GM04503 (cell line): ENCODE measurements around the gene FURIN.
"Not testable (repeated sequence)": the region's sequence is repeated elsewhere in the genome, so short reads cannot be mapped to it uniquely, and the experiment has no call there.

Experiments used
- DNase-seq: peaks from one replicate; pipeline ENCODE4 v3.0.0-alpha.2; 2012; ENCODE audit warnings: low read depth

FURIN gene

DNA sequence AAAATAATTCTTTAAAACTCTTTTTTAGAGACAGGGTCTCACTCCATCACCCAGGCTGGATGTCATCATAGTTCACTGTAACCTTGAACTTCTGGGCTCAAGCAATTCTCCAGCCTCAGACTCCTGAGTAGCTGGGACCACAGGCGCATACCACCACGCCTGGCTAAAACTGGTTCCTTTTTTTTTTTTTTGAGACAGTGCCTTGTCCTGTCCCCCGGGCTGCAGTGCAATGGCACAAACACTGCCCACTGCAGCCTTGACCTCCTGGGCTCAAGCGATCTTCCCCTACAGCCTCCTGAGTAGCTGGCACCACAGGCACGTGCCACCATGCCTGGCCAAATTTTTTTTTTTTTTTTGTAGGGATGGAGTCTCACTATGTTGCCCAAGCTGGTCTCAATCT lies 23.7 kb upstream of the FURIN start:
- no peak for DNase-seq

DNA sequence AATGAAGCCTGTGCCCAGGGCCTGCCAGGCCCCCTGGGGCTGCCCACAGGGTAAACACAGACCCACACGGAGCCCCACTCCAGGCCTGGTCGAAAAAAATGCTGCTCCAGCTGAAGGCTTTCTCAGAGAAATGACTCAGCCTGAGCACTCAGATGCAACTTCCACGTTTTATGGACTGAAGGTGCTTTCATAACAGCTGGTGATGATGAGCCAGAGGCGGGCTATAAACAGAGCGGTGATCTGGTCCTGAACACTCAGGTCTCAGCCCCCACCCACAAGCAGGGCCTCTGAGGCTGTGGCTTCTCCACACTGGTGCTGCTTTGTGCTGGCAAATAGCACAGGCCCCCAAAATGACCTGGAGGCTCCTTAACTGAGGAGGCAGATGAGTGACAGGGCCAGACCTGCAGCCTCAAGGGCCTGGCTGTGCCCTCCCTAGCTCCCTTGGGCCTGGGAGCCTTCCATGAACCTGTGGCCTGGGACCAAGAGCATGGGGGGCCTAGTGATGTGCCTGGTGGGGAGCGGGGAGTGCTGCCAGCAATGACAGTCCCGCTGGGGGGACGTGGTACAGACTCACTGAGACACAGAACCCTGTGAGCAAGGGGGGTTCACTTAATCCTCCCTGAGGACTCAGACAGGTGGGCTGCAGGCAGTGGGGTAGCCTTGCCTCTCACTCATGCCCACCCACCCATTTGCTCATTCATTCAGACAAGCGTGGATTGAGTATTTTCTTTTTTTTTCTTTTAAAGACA lies 23.0 kb upstream of the FURIN start:
- peak; percentile 72 for DNase-seq

DNA sequence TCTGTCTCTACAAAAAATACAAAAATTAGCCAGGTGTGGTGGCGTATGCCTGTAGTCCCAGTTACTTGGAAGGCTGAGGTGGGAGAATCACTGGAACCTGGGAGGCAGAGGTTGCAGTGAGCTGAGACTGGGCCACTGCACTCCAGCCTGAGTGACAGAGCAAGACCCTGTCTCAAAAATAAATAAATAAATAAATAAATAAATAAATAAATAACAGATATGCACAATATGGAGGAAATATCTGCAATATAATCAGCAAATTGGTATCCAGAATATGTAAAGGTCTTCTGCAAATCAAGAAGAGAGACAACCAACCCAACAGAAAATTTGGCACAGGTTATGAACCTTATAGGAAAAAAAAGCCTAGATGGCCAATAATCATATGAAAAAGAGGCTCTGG lies 19.0 kb upstream of the FURIN start:
- DNase-seq, result not testable (repeated sequence)

DNA sequence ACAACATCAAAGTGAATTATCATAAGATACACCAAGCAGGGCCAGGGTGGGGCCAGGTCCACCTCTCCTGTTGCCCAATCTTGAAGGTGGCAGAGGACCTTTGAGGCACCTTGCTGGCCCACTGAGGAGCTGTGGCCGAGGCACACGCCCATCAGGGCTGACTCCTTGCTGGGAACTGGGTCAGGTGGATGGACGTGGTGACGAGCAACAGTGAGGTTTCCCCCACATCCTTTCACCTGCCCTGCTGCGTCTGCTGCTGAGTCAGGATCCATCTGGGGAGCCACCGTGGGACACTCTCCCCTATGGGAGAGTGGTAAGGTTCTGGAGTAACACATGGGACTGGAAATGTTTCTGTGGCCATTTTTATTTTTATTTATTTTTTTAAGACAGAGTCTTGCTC lies 17.3 kb upstream of the FURIN start:
- no peak for DNase-seq

DNA sequence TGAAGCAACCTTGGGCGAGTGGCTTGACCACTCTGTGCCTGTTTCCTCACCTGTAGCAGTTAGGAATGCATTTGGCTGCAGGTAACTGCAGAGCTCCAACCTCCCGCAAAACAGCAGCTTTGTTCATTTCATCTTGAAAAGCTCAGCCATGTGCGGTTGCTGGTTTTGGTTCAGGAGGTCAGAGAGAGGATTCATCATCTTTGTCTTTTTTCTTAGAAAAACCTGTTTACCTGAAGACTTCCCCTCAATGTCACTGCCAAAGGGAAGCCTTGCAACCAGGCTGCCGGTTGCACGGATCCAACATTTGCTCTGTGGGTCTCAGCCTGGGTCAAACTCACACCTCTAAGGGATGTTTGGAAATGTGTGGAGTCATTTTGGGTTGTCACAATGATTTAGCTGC lies 16.4 kb upstream of the FURIN start:
- DNase-seq, result no peak

DNA sequence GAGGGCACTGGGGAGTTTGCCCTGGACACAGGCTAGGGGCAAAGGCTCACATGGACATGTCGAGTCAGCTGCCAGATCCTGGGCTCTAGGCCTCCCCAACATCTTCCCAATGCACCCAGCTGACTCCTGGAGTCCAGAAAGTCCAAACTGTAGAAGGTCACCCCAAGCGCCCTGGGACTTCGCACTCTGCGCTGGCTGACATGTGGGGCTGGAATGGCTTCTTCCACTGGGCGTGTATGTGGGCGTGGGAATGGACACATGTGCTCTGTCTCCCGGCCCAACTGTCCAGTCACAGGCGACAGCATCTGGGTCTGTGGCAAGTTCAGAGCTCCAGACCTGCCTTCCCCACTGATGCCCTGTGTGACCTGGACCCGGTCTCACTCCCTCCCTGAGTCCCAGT lies 13.2 kb upstream of the FURIN start:
- no peak for DNase-seq

DNA sequence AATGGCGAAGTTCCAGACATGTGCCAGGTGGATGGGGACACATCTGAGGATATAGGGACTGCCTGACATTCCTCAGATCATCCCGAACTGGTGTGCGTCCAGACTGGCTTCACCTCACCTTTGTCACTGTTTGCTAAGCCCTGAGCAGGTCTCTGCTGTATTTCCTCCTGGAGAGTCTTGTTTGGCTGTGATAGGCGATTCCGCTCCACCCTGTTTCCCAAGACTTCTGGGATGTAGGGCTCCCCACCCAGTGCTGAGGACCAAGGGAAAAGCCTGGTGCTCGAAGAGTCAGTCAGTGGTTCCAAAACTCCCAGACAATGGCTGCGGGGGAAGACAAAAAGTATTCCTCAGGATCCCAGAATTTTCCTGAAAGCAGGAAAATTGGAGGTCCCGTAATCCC lies 11.1 kb upstream of the FURIN start:
- no peak for DNase-seq

DNA sequence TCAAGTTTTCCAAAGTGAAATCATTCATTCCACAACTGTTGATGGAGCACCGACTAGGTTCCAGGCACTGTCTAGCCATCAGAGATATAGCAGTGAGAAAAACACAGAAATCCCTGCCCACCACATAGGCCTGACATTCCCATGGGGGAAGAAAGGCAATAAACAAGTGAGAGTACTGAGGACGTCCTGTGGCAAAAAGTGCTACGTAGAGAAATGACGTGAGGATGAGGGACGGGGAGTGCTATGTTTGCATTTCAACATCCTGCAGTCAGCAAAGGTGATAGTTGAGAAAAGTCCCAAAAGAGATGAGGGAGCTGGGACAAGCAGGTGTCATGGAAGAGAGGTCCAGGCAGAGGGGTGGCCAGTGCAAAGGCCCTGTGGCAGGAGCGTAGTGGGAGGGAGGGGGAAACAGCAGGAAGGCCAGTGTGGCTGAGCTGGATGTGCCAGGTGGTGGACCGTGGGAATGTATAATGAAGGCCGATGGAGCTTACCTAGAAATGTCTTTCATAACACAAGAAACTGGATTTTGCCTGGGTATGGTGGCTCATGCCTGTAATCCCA lies 10.4 kb upstream of the FURIN start:
- no peak for DNase-seq

DNA sequence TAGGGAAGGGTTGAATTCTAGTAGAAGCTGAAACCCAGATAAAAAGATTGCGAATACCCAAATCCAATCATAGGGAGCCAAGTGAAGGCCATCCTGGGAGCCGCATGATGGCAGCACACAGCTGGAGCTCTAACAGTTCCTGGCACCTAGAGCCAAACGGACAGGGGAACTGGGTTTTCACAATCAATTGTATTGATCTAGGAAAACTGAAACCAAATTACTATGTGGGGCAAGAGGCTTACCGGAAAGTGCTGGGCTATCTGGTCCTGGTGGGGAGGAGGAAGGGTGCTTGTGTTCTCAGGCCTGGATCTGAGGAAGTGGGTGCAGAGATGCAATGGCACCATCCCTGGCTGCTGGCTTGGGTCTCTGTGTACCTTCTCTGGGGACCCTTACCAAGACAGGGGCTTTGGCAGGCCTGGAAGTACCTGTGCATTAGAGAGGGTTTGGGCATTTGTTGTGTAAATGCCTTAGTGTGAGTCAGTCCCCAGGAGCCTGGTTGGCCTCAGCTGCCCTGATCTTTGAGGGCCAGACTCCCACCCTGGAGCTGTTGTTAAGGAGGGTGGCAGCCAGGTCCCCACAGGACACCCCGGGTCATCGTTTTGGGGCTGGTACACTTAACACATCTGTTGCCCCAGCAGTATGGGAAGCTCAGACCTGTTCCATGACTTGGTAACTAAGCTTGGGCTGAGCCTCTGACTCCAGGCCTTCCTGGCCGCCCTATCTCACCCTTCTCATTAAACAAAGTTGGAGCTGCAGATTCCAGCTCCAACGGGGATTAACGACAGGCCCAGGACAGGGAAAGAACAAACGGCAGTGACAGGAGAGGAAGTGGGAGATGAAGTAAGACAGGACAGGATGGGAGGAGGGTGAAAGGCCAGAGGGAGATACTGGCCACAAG lies 8.9 kb upstream of the FURIN start:
- no peak for DNase-seq

DNA sequence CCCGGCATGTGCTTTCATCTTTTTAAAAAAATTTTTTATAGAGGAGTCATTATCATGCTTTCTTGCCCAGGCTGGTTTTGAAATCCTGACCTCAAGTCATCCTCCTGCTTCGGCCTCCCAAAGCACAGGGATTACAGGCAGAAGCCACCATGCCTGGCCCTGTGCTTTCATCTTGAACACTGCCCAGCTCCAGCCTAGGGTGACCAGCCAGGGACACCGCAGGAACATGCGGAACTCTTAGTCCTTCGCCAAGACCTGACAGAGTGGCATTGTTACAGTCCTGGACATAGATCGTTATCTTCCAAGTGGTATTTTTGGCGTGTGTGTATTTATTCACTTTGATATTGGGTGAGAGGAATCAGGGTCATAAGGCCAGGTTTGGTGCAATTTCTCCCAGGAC lies 7.9 kb upstream of the FURIN start:
- DNase-seq, result no peak

DNA sequence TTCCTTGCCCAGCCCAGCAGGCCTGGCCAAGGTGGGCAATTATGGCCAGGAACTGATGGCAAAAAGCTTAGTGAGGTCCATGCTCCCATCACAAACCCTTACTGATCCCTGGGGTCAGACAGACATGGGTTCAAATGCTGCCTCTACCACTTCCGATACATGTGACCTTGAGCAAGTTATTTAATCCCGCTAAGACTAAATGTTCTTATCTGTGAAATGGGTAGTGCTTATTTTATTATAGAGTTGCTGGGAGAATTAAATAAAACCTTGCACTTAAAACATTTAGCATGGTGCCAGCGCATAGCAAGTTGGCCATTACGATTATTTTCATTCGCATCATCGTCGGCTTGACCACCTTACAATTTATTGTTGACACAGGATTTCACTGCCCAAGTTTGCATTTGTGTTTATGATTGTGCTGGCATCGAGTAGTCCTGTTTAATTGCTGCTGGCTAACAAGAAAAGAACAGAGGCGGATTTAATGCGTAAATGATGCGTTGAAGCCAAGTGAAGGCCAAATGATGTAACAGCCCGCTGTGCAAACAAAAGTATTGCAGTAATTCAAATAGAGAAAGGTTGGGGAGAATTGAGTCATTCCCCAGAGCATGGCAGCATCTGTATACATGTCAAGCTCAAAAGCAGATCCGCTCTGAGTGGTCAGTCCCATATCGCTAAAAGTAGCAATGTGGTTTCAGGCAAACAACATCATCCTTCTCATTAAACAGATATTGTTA lies 7.3 kb upstream of the FURIN start:
- no peak for DNase-seq

DNA sequence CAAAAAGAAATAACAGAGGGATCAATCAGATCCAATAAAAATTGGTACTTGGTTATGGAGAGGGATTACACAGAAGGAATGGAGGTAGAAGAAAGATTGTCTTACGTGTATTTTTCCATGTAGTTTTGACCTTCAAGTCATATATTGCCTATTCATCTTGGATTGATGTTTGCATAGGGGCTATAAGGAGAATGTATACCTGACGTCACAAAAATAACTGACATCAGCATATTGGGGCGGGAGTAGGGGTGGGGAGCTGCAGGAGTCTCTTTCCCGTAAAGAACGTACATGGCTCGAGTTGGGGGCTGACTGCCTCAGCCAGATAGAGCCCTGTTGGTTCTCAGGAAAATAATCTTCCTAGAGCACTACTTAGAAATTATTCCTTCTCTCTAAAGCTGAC lies 5.9 kb upstream of the FURIN start:
- DNase-seq, result no peak

DNA sequence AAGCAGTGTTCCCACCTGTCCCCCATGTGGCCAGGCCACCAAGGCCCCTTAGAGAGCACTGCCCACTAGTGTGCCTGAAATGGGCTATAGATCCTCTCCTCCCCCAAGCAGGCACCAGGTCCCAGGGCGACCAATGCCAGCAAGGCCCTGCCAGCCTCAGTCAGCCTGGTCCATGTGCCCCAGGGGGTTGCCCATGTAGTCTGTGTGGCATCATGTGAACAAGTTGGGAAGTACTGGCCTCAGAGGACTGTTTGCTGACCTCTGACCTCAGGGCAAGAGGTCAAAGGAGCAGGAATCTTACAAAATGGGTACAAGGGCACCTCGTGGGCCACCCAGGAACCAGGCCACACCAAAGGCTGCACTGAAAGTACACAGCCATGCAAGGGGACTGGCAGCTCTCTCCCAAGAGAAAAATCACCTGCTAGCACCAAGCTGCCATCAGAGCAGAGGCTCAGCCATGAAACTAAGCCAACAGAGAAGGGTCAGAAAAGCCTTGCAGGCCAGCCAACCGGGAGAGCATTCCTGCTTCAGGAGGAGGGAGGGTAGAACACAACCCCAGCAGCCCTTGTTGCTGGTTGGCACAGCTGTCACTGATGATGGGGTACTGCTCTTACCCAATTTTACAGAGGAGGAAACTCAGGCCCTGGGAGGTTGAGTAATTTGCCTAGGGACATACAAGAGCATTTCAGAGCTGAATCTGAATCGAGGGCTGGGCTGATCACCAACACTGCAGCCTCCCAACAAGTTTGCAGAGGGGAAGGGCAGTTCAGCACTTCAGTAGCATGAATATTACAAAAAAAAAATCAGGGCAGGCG lies 5.2 kb upstream of the FURIN start:
- DNase-seq, result no peak

DNA sequence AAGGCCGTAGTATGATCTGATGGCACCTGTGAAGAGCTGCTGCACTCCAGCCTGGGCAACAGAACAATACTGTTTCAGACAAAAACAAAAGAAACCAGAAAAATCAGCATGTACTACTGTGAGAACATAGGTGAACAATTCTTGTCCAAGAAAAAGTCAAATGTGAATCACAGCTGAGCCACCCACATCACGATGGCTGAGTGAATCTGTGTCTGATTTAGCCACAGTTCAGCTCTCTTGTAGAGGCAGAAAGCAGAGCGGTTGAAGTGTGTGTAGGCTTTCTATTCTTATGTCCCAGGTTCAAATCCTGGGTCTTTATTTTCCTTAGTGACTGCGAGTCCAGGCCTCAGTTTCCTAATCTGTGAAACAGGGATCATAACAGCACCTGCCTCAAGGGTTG lies 4.4 kb upstream of the FURIN start:
- DNase-seq, result no peak

DNA sequence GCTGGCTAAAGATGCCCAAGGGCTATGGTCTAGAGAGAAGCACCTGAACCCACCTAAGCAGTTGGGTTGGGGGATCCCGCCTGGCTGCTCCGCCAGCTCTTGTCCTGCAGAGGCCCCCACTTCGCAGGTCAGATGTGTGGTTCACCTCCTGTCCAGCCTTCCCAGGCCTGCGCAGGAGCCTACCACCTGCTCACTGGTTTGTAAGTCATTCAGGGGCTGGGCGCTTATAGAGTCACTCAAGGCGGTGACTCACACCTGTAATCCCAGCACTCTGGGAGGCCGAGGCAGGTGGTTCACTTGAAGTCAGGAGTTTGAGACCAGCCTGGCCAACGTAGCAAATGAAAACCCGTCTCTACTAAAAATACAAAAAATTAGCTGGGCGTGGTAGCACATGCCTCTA lies 3.9 kb upstream of the FURIN start:
- no peak for DNase-seq

DNA sequence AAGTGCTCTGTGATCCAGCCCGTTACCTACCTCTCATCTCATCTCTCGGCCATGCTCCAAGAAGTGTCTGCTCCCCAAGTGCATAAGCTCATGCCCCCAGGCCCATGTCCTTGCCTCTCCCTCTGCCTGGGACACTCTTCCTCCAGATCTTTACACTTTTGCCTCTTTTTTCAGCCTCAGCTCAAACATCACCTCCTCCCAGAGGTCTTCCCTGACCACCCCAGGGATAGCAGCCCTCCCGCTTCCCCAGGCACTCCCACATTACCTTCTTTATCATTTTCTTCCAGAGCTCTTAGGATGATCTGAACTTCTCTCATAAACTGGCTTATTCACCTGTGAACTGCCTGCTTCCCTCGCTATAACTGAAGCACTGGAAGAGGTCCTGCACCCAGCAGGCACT lies 2.7 kb upstream of the FURIN start:
- DNase-seq, result no peak

DNA sequence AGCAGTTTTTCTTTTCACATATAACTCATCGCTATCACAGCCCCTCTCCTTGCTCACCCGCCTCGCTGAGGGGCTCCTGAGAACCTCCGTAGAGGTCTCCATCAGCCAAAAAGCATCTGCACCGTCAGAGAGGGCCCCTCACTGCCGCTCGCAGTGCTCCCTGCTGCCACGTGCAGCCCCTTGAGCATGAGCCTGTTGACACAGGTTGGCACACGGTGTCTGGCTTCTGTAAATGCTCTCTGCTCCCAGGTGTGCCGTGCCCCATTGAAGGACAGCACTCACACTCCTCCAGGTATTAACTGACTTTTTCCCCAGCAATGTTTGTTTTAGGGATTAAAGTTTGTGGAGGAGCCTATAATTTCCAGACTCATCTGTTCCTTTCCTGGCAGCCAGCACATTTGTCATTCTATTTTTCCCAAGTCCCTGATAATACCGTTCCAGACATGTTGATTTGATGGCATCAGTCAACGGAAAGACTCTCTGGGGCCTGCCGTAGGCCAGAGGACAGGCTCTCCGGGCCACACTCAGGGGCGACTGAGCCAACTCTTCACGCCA lies 2.1 kb upstream of the FURIN start:
- DNase-seq, result no peak

DNA sequence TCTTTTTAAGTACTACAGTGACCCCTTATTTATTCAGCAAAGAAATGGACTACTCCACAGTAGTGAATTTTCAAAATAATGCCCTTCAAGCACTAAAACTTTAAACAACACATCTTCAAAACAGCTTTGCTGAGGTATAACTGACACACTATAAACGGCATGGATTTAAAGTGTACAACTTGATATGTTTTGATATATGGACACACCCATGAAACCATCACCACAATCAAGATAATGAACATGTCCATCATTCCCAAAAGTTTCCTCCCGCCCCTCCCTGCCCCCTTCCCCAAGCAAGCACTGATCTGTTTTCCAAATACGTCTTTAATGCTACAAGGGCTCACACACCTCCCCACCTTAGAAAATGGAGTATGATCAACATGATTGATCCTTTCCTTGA lies 1.6 kb upstream of the FURIN start:
- no peak for DNase-seq

DNA sequence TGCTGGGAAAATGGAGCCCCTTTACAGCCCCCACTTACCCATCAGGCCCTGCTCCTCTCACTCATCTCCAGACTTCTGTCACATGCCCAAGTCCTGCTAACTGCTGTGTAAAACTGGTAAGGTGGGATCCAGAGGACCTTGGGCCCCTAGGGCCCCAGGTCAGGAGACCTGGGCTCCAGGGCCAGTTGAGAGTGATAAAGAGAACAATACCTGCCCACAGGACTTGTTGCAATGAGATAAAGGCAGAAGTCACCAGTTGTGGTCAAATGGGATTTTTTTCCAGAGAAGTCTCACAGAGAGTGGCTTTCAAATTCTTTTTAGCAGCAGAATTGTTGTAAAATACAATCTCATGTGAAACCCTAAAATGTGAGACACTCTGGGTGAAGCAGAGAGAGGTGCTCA lies 753 bp downstream of the FURIN start:
- DNase-seq, result no peak

DNA sequence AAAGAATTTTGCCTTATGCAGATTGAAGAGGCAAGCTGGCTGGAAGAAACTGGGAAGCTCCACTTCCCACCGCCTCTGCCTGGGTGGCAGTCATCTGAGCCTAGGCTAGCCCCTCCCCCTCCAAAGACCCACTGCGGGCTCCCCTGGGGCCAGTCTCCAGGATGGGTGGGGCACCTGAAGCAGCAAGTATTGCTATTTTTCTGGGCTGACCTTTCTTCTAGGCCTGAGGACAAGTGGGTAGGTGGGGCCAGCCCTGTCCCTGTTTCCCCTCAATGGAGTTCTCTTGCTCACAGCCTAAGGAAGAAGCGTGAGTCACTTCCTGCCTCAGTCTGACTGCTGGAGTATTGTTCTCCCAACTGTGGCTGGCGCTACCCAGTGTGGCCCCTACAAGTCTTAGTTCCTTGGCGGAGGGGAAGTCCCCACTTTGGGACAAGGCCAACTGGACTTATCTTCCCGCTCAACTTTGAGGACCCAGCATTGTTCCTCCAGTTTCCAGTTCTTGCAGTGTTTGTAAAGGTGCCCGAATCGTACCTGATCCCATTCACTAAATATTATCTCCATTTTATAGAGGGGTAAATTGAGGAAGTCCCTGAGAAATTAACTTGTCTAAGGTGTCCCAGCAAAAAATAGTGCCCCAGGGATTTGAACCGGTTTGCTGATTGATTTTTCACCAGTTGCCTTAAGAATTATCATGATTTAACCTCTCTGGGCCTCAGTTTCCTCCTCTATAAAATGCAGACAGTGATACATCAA lies 1.4 kb downstream of the FURIN start:
- DNase-seq, result no peak
